Prostate gland (tissue), 2 donors: Measurements from ENCODE around the gene CCDC102B. TPM values are rescaled to one million over a fixed set of nuclear protein-coding genes. Genes with fewer than 3 reads are reported as not detected.
"Not testable (repeated sequence)": the region's sequence is repeated elsewhere in the genome, so short reads cannot be mapped to it uniquely, and the experiment has no call there.

Source experiments
- DNase-seq: peaks from one replicate; pipeline ENCODE4 v3.0.0-alpha.2; 2019; ENCODE audit warnings: low spot score
- H3K27ac ChIP-seq, 2 donors: fragments of 200-600 bp; sonication (generic); 2 replicates each; pipeline ENCODE4 v1.5.1; 2017 to 2019
- H3K27me3 ChIP-seq: fragments of 200-600 bp; sonication (generic); replicated peaks from 2 replicates; pipeline ENCODE4 v1.5.1; 2019; ENCODE audit not compliant: insufficient read depth
- H3K36me3 ChIP-seq, 2 donors: fragments of 200-600 bp; sonication (generic); 1 replicate in 1 of 2; 2 replicates in 1 of 2; pipeline versions ENCODE4 v1.5.1 to v1.8.1; 2017 to 2019
- H3K4me1 ChIP-seq: fragments of 200-600 bp; sonication (generic); replicated peaks from 2 replicates; pipeline ENCODE4 v1.5.1; 2019
- H3K4me3 ChIP-seq, 2 donors: fragments of 200-600 bp; sonication (generic); 2 replicates each; pipeline ENCODE4 v1.5.1; 2017 to 2019
- H3K9me3 ChIP-seq: fragments of 200-600 bp; sonication (generic); 2 replicates; pipeline ENCODE4 v1.5.1; 2017
- POLR2A ChIP-seq: fragments of 450-650 bp; IDR thresholded peaks from one replicate; pipeline ENCODE4 v1.6.1; 2016; ENCODE audit warnings: antibody characterized with exemption, mild to moderate bottlenecking
- POLR2AphosphoS5 ChIP-seq: sonication (generic); formaldehyde crosslinking; IDR thresholded peaks from one replicate; pipeline ENCODE4 v1.6.1; 2017; ENCODE audit warnings: antibody characterized with exemption
- WGBS: methylation state at CpG from one replicate; pipeline ENCODE4 v1.1.5; 2018; 5-methylcytosine and 5-hydroxymethylcytosine counted together
- intact Hi-C: fragments of 100-400 bp; cut with DNase I; formaldehyde crosslinking; loops from one replicate; pipeline ENCODE4 v1.14.2; 2022
- total RNA-seq, 2 donors: library from RNA; depleted of rRNA; stranded (reverse); fragments of >200 nt; gene quantifications; one replicate each; pipeline ENCODE4 v1.1.0, GENCODE V29; 2016
- TF ChIP-seq, protein P1 (sequence below), 4 experiments: fragments of 200-600 bp in 2 of 4; fragments of 450-650 bp in 2 of 4; sonication (generic) in 2 of 4; IDR thresholded peaks; 1 replicate in 3 of 4; 2 replicates in 1 of 4; pipeline ENCODE4 v1.5.1; 2016 to 2019; ENCODE audit warnings: antibody characterized with exemption in 4 of 4, mild to moderate bottlenecking in 2 of 4, moderate library complexity in 2 of 4

Gene CCDC102B
- total RNA-seq, 2 donors from 2014 or later, result 2.9 to 16.5 TPM

DNA sequence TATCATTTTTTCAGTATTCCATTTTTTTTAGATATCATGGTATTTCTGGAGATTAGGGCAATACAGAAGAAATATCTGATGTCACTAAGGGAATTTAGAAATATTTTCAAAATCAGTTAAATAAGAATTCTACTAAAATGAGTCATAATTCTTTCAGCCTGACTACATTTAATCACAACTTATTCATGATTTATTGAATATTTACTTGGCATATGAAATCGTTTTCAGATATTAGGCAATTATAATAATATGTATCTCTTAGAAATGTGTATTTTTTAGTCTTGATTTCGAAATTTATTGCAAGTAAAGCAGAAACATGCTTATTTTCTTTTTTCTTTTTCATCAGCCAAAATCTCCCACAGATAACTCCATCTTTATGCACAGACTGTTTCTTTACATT, 142.2 kb downstream of the CCDC102B start:
- no peak for DNase-seq
- no peaks in the 10 kb centered on the region for H3K9me3 ChIP-seq
- TF ChIP-seq POLR2AphosphoS5 (no peak), POLR2A (no peak)
- TF ChIP-seq, protein P1, sequence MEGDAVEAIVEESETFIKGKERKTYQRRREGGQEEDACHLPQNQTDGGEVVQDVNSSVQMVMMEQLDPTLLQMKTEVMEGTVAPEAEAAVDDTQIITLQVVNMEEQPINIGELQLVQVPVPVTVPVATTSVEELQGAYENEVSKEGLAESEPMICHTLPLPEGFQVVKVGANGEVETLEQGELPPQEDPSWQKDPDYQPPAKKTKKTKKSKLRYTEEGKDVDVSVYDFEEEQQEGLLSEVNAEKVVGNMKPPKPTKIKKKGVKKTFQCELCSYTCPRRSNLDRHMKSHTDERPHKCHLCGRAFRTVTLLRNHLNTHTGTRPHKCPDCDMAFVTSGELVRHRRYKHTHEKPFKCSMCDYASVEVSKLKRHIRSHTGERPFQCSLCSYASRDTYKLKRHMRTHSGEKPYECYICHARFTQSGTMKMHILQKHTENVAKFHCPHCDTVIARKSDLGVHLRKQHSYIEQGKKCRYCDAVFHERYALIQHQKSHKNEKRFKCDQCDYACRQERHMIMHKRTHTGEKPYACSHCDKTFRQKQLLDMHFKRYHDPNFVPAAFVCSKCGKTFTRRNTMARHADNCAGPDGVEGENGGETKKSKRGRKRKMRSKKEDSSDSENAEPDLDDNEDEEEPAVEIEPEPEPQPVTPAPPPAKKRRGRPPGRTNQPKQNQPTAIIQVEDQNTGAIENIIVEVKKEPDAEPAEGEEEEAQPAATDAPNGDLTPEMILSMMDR (IDR thresholded peaks at IDR 0.05), result no peak
- intact Hi-C loops, result no loop called here
- H3K4me3 ChIP-seq, result no peak overlapping the region
- 64% methylated on average over 2 of the region's 2 CpGs for WGBS
- H3K27ac ChIP-seq, result no peak overlapping the region
- no peaks in the 10 kb centered on the region for H3K36me3 ChIP-seq
- no peaks in the 10 kb centered on the region for H3K27me3 ChIP-seq
- H3K4me1 ChIP-seq, result no peaks in the 10 kb centered on the region

DNA sequence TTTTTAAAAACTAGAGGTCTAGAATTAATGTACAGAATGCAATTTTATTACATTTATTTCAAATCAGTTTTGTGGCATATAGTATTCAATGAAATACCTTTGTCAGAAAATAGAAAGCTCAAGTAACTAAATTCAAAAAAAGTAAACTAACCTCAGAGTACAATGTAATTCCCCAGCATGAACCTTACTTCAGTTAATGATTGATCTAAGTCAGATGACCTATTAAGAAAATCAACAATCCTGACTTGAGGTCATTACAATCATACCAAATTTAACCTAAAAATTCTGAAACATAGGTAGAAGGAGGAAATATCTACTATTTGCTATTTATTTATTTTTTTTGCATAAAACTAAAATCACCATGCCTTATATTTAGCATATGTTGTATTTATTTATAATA, 142.9 kb downstream of the CCDC102B start:
- TF ChIP-seq, protein P1 (IDR thresholded peaks at IDR 0.05), result no peak
- no peak for TF ChIP-seq POLR2A
- TF ChIP-seq POLR2AphosphoS5, result no peak
- H3K27ac ChIP-seq, result no peak overlapping the region
- no peaks in the 10 kb centered on the region for H3K36me3 ChIP-seq
- H3K4me1 ChIP-seq, result no peaks in the 10 kb centered on the region
- no peak overlapping the region for H3K4me3 ChIP-seq
- no peaks in the 10 kb centered on the region for H3K9me3 ChIP-seq
- intact Hi-C loops, result no loop called here
- no peak for DNase-seq
- H3K27me3 ChIP-seq, result no peaks in the 10 kb centered on the region

DNA sequence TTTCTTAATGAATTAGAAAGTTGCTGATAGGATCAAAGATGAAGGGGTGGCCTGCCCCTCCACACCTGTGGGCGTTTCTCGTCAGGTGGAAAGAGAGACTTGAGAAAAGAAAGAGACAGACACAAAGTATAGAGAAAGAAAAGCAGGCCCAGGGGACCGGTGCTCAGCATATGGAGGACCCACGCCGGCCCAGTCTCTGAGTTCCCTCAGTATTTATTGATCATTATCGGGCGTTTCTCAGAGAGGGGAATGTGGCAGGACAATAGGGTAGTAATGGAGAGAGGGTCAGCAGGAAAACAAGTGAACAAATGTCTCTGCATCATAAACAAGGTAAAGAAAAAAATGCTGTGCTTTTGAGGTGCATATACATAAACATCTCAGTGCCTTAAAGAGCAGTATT, 144.3 kb downstream of the CCDC102B start:
- WGBS, result 45% methylated on average over 7 of the region's 7 CpGs
- H3K4me3 ChIP-seq, result no peak overlapping the region
- no peak overlapping the region for H3K27ac ChIP-seq
- no peaks in the 10 kb centered on the region for H3K36me3 ChIP-seq
- no peaks in the 10 kb centered on the region for H3K4me1 ChIP-seq
- H3K27me3 ChIP-seq, result no peaks in the 10 kb centered on the region
- H3K9me3 ChIP-seq, result no peaks in the 10 kb centered on the region
- no peak for DNase-seq
- TF ChIP-seq, protein P1 (IDR thresholded peaks at IDR 0.05), result no peak
- no peak for TF ChIP-seq POLR2AphosphoS5
- no peak for TF ChIP-seq POLR2A
- intact Hi-C loops, result no loop called here

DNA sequence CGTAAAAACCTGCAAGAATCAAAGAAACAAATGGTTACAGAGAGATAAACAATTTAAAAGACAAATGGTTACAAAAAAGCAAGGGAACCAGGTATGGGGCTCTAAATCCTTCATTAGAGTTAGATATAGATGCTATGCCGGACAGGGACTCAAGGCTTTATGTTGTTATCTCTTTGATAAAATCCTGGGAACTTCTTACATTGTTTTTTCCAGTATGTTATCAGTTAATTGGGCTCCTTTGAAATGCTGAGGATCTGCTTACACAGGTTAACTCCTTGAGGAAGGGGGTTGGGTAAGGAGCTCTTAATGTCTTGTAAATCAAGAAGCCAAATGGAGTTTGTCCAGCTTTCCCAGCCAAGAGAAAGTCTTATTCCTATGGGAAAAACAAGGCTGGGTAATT, 146.0 kb downstream of the CCDC102B start:
- H3K9me3 ChIP-seq, H3K27ac ChIP-seq, H3K36me3 ChIP-seq, H3K4me1 ChIP-seq, DNase-seq, intact Hi-C loops, H3K4me3 ChIP-seq, H3K27me3 ChIP-seq: not testable (repeated sequence)
- 79% methylated on average over 2 of the region's 2 CpGs for WGBS

DNA sequence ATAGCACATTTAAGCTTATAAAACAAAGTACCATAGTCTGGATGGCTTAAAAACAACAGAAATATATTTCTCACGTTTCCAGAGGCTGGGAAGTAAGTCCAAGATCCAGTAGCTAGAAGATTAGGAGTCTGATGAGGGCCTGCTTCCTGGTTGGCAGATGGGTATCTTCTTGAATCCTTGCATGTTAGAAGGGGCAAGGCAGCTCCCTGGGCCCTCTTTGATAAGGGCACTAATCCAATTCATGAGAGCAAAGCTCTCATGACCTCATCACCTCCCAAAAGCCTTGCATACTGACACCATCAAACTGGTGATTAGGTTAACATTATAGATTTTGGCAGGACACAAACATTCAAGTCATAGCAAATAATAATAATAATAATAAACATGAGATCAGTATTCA, 146.4 kb downstream of the CCDC102B start:
- WGBS, result 20% methylated on average over 1 of the region's 1 CpG
- Histone ChIP-seq H3K27me3 (no peaks in the 10 kb centered on the region), H3K9me3 (no peaks in the 10 kb centered on the region), H3K27ac (no peak overlapping the region), H3K36me3 (no peaks in the 10 kb centered on the region), H3K4me3 (no peak overlapping the region), H3K4me1 (no peaks in the 10 kb centered on the region)
- DNase-seq, result no peak
- intact Hi-C loops, result no loop called here
- TF ChIP-seq POLR2A, result no peak
- TF ChIP-seq, protein P1 (IDR thresholded peaks at IDR 0.05), result no peak
- TF ChIP-seq POLR2AphosphoS5, result no peak
